HUES48 (cell line): Measurements from ENCODE around the gene ASCL5.

Experiments used
- H3K27ac ChIP-seq: one replicate; pipeline ENCODE4 v1.7.0; 2013; ENCODE audit warnings: low read depth, low read length, inconsistent platforms
- H3K27me3 ChIP-seq: 2 replicates; pipeline ENCODE4 v1.6.1; 2013; ENCODE audit warnings: mild to moderate bottlenecking, low read length; ENCODE audit not compliant: control insufficient read depth, insufficient read depth
- H3K36me3 ChIP-seq: 2 replicates; pipeline ENCODE4 v1.6.1; 2013; ENCODE audit warnings: low read length; ENCODE audit not compliant: control insufficient read depth, insufficient read depth
- H3K4me1 ChIP-seq: 2 replicates; pipeline ENCODE4 v1.6.1; 2013; ENCODE audit warnings: mild to moderate bottlenecking, low read length; ENCODE audit not compliant: control insufficient read depth, insufficient read depth
- H3K4me3 ChIP-seq: 2 replicates; pipeline ENCODE4 v1.5.1; 2013; ENCODE audit warnings: mild to moderate bottlenecking, low read depth, low read length
- H3K9ac ChIP-seq: 2 replicates; pipeline ENCODE4 v1.6.1; 2013; ENCODE audit warnings: mild to moderate bottlenecking, low read depth, low read length, moderate library complexity
- H3K9me3 ChIP-seq: 2 replicates; pipeline ENCODE4 v1.6.1; 2013; ENCODE audit warnings: low read length; ENCODE audit not compliant: control insufficient read depth, insufficient read depth

The ASCL5 gene

DNA sequence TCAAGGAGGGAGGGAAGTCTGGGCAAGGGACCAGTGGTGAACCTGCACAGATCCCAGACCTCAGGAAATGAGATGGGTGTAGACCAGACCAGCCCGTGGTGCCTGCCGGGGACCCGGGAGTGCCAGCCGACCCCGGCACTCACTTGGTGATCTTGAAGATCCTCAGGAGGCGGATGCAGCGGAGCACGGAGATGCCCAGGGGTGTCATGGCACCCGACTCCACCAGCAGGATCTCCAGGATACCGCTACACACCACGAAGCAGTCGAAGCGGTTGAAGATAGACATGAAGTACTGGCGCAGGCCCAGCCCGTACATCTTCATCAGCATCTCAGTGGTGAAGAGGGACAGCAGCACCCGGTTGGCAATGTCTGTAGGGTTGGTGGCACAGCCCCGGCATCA, 49.2 kb downstream of the ASCL5 start:
- Histone ChIP-seq H3K27me3 (no peaks in the 10 kb centered on the region), H3K9me3 (no peaks in the 10 kb centered on the region), H3K9ac (no peak overlapping the region), H3K36me3 (no peaks in the 10 kb centered on the region), H3K4me1 (no peaks in the 10 kb centered on the region), H3K4me3 (no peak overlapping the region), H3K27ac (no peak overlapping the region)

DNA sequence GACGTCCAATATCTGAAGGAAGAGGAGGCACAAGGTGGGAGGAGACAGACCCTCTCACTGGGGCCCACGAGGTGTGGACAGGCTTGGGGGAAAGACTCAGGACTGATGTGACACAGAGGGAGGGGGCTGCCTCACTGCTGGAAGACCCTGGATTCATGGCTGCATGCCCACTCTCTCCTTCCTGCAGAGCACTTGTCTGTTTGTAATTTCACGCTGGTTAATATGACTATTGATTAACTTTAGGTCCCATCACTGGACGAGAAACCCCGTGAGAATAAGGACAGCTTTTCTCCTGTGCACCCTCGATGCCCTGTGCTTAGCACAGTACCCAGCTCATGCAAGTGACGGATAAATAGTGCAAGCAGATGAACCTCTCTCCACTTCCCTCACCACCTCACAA, 49.9 kb downstream of the ASCL5 start:
- no peaks in the 10 kb centered on the region for H3K36me3 ChIP-seq
- no peaks in the 10 kb centered on the region for H3K9me3 ChIP-seq
- no peak overlapping the region for H3K9ac ChIP-seq
- no peak overlapping the region for H3K27ac ChIP-seq
- no peaks in the 10 kb centered on the region for H3K4me1 ChIP-seq
- no peak overlapping the region for H3K4me3 ChIP-seq
- H3K27me3 ChIP-seq: no peaks in the 10 kb centered on the region

DNA sequence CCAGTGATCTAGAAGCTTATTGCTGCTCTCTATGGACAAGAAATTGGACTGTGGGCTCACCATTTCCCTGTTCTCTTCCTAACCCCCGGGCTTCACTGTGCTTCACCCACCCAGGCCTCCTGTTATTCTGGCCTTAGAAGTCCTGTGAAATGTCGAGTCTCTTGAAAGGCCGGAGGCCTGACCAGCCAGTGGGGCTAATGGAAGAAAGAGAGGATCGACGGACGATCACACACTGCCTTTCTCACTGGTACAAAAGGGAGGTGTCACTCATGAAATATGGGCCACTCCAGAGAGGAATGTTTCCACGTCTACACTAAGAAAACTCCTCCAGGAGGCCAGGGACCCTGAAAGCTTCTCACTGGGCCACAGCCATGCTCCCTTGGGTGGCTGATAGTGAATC, 50.9 kb downstream of the ASCL5 start:
- Histone ChIP-seq H3K36me3 (no peaks in the 10 kb centered on the region), H3K4me3 (no peak overlapping the region), H3K27ac (no peak overlapping the region), H3K9ac (no peak overlapping the region), H3K9me3 (no peaks in the 10 kb centered on the region), H3K4me1 (no peaks in the 10 kb centered on the region), H3K27me3 (no peaks in the 10 kb centered on the region)

DNA sequence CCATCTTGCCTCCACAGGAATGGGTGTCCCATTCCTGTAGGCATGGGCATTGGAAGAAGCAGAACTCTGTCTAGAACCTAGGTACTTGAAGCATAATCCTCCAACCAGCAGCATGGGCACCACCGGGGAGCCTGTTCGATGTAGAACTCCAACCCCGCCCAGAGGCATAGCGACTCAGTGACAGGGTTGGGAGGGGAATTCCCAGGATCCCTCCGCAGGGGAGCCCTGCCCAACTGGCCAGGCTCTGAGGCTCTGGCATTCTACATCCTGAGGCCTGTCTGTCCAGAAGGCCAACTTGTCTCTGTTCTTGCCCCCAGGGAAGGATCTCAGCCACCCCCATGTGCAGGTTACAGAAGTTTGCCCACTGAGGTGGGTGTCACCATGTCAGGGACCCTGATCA, 53.0 kb downstream of the ASCL5 start:
- Histone ChIP-seq H3K9ac (no peak overlapping the region), H3K9me3 (no peaks in the 10 kb centered on the region), H3K4me1 (no peaks in the 10 kb centered on the region), H3K36me3 (no peaks in the 10 kb centered on the region), H3K4me3 (no peak overlapping the region), H3K27ac (no peak overlapping the region), H3K27me3 (no peaks in the 10 kb centered on the region)

DNA sequence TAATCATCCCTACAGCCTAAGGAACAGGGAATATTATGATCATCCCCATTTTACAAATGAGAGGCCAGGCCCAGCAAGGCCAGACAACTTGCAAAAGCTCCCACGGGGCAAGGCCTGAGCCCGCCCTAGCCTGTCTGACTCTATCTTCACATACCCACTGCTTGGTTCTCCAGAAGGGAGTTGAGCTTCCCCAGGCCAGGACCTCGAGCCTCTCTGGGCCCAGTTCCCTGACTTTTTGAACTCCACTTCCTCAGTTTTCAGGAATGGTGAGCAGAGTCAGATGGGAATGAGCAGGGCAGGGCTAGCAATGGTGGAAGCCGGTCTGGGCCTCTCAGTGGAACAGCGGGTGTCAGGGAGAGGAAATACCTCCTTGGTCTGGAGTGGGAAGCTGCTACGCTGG, 54.1 kb downstream of the ASCL5 start:
- Histone ChIP-seq H3K4me3 (no peak overlapping the region), H3K27me3 (no peaks in the 10 kb centered on the region)

GRCh38 chr1:201072149-201072548, 54.8 kb downstream of the ASCL5 start:
- no peaks in the 10 kb centered on the region for H3K27me3 ChIP-seq

More for the DNA sequence above, 54.1 kb downstream of the ASCL5 start:
- H3K4me1 ChIP-seq: no peaks in the 10 kb centered on the region
- no peak overlapping the region for H3K9ac ChIP-seq
- H3K36me3 ChIP-seq: no peaks in the 10 kb centered on the region
- no peaks in the 10 kb centered on the region for H3K9me3 ChIP-seq
- H3K27ac ChIP-seq: no peak overlapping the region

GRCh38 chr1:201069636-201070035, 57.3 kb downstream of the ASCL5 start:
- Histone ChIP-seq H3K4me1 (no peaks in the 10 kb centered on the region), H3K9ac (no peak overlapping the region), H3K36me3 (no peaks in the 10 kb centered on the region), H3K27me3 (no peaks in the 10 kb centered on the region), H3K9me3 (no peaks in the 10 kb centered on the region), H3K27ac (no peak overlapping the region), H3K4me3 (no peak overlapping the region)

More at GRCh38 chr1:201072149-201072548, 54.8 kb downstream of the ASCL5 start:
- no peaks in the 10 kb centered on the region for H3K4me1 ChIP-seq
- H3K4me3 ChIP-seq: no peak overlapping the region
- H3K36me3 ChIP-seq: no peaks in the 10 kb centered on the region
- no peak overlapping the region for H3K9ac ChIP-seq
- H3K9me3 ChIP-seq: no peaks in the 10 kb centered on the region
- H3K27ac ChIP-seq: no peak overlapping the region

- Histone ChIP-seq H3K27ac (no peak overlapping the region), H3K36me3 (no peaks in the 10 kb centered on the region), H3K4me3 (no peak overlapping the region), H3K4me1 (no peaks in the 10 kb centered on the region), H3K9me3 (no peaks in the 10 kb centered on the region), H3K27me3 (no peaks in the 10 kb centered on the region), H3K9ac (no peak overlapping the region)
Measured at GRCh38 chr1:201068976-201069375, 58.0 kb downstream of the ASCL5 start.

DNA sequence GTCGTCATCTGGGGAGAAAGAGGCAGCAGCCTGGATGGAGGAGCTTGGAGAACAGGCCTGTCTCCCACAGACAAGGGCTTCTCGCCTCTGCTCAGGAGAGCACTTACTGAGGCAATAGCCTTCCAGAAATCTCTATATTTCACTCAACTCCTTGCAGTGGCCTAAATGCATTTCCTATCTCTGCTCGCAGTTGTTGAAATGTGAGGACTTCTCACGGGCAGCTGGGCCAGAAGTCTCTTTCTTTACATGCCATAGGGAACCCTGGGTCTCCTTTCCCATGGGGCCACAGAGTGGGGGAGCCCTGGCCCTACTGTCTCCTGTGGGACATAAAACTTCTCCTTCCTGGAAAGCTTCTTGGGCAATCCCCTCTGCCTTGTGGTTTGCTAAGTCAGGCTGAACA, 60.0 kb downstream of the ASCL5 start:
- H3K27me3 ChIP-seq: no peaks in the 10 kb centered on the region
- no peak overlapping the region for H3K9ac ChIP-seq
- H3K4me1 ChIP-seq: no peaks in the 10 kb centered on the region
- H3K4me3 ChIP-seq: no peak overlapping the region
- H3K27ac ChIP-seq: no peak overlapping the region
- H3K36me3 ChIP-seq: no peaks in the 10 kb centered on the region
- no peaks in the 10 kb centered on the region for H3K9me3 ChIP-seq

GRCh38 chr1:201065686-201066085, 61.3 kb downstream of the ASCL5 start:
- H3K36me3 ChIP-seq: no peaks in the 10 kb centered on the region
- no peaks in the 10 kb centered on the region for H3K4me1 ChIP-seq
- H3K27ac ChIP-seq: no peak overlapping the region
- no peak overlapping the region for H3K4me3 ChIP-seq
- H3K27me3 ChIP-seq: no peaks in the 10 kb centered on the region
- no peaks in the 10 kb centered on the region for H3K9me3 ChIP-seq
- no peak overlapping the region for H3K9ac ChIP-seq

GRCh38 chr1:201064806-201065205, 62.2 kb downstream of the ASCL5 start:
- no peaks in the 10 kb centered on the region for H3K9me3 ChIP-seq
- H3K4me3 ChIP-seq: no peak overlapping the region
- H3K36me3 ChIP-seq: no peaks in the 10 kb centered on the region
- peaks cover 2% of the 10 kb centered on the region; the same call in 1 of the 2 replicates for H3K4me1 ChIP-seq
- H3K9ac ChIP-seq: no peak overlapping the region
- H3K27ac ChIP-seq: no peak overlapping the region
- H3K27me3 ChIP-seq: no peaks in the 10 kb centered on the region
